ENCODE results near the gene AFAP1L1.
A peak's percentile ranks its signal among the peaks of the same experiment; 100 is the strongest.

Gene AFAP1L1

GRCh38 chr5:149372076-149372795 lies 100.6 kb downstream of the AFAP1L1 start:
- no peak for DNase-seq (ENCODE audit: low read depth)

- DNase-seq (ENCODE audit: low read depth) = no peak
Observed at GRCh38 chr5:149372932-149373331, 101.3 kb downstream of the AFAP1L1 start.

GRCh38 chr5:149374303-149374702 lies 102.6 kb downstream of the AFAP1L1 start:
- no peak for DNase-seq (ENCODE audit: low read depth)

GRCh38 chr5:149374801-149375200 lies 103.1 kb downstream of the AFAP1L1 start:
- DNase-seq (ENCODE audit: low read depth) = no peak

GRCh38 chr5:149375434-149375833 lies 103.8 kb downstream of the AFAP1L1 start:
- DNase-seq (ENCODE audit: low read depth) = no peak

- no peak for DNase-seq (ENCODE audit: low read depth)
Observed at GRCh38 chr5:149376104-149376503, 104.4 kb downstream of the AFAP1L1 start.

GRCh38 chr5:149376711-149377447 lies 105.2 kb downstream of the AFAP1L1 start:
- DNase-seq (ENCODE audit: low read depth) = no peak

GRCh38 chr5:149378241-149378820 lies 106.7 kb downstream of the AFAP1L1 start:
- DNase-seq (ENCODE audit: low read depth) = no peak

- DNase-seq (ENCODE audit: low read depth) = no peak
Observed at GRCh38 chr5:149379177-149379761, 107.6 kb downstream of the AFAP1L1 start, which contains the start of gene IL17B. Gene IL17B (minus strand): TSS chr5:149379292. CDS start chr5:149379225, 67 bp downstream.

GRCh38 chr5:149379818-149380374 lies 108.2 kb downstream of the AFAP1L1 start:
- no peak for DNase-seq (ENCODE audit: low read depth)

- DNase-seq (ENCODE audit: low read depth) = no peak
Observed at GRCh38 chr5:149380466-149381121, 108.9 kb downstream of the AFAP1L1 start.

- DNase-seq (ENCODE audit: low read depth) = no peak
Observed at GRCh38 chr5:149381261-149381985, 109.8 kb downstream of the AFAP1L1 start.

- no peak for DNase-seq (ENCODE audit: low read depth)
Observed at GRCh38 chr5:149381986-149382338, 110.3 kb downstream of the AFAP1L1 start.

GRCh38 chr5:149382517-149383220 lies 111.0 kb downstream of the AFAP1L1 start:
- no peak for DNase-seq (ENCODE audit: low read depth)

GRCh38 chr5:149383399-149383798 lies 111.7 kb downstream of the AFAP1L1 start:
- DNase-seq (ENCODE audit: low read depth) = no peak

- DNase-seq (ENCODE audit: low read depth) = no peak
Observed at GRCh38 chr5:149386166-149386565, 114.5 kb downstream of the AFAP1L1 start.

GRCh38 chr5:149387081-149387631 lies 115.5 kb downstream of the AFAP1L1 start:
- DNase-seq (ENCODE audit: low read depth) = peak; percentile 84

- DNase-seq (ENCODE audit: low read depth) = peak; percentile 73
Observed at GRCh38 chr5:149387982-149388381, 116.3 kb downstream of the AFAP1L1 start.

- DNase-seq (ENCODE audit: low read depth) = no peak
Observed at GRCh38 chr5:149388498-149389190, 117.0 kb downstream of the AFAP1L1 start.

Data from GM04504 (cell line).